Activated CD4-positive, alpha-beta T cell treated with anti-CD3 and anti-CD28 coated beads for 1 hour (primary cell): ENCODE results near the gene MRPS23.

Source experiments
- DNase-seq: peaks from one replicate; pipeline ENCODE4 v3.0.0-alpha.2; 2020

MRPS23 gene

GRCh38 chr17:57834146-57834741 lies 15.6 kb downstream of the MRPS23 start:
- no peak for DNase-seq

- peak; percentile 45 for DNase-seq
These were observed 16.5 kb downstream of the MRPS23 start for GRCh38 chr17:57833179-57833939.

GRCh38 chr17:57832314-57833178 lies 17.3 kb downstream of the MRPS23 start:
- no peak for DNase-seq

- no peak for DNase-seq
These were observed 19.0 kb downstream of the MRPS23 start for GRCh38 chr17:57830880-57831279.

DNA sequence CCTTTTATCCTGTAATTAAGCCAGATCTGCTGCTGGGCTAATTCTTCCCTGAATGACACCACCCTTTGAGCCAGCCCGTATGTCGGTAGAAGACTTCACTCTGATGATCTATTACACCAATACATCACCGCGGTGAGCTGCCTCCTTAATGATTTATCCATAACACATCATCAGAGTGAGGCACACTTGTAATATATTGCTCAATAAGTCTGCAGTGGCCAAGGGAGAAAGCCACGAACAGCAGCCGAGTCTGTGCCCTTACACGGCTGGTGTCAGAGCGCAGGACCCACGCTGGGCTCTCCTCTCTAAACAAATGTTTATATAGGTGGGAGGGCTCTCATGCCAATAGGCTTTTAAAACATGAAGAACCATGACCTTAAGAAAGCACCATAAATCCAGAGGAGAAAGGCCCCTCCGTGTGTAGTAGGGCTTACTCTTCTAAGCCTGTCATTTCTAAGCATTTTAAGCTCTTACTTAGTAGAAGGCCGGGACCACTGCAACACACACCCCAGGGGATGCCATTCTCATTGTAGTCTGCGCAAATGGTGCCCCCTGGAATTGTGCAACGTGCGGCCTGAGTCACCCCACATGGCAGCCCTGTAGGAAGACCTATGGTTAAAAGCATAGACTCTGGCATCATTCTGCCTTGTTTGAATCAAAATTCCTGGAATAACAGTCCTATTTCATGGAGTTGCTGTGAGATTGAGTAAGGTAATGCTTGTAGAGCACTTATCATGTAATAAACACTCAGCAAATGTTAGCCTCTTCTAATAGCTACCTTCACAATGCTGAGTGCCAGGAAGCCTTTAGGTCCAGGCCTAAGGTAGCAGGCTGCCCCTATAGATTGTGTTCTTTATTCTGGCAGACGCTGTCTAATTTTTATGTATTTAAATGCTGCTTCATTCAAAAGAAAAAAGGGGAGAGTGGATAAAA lies 26.1 kb downstream of the MRPS23 start:
- no peak for DNase-seq

- DNase-seq: no peak
These were observed 30.0 kb downstream of the MRPS23 start for GRCh38 chr17:57819867-57820266.

DNA sequence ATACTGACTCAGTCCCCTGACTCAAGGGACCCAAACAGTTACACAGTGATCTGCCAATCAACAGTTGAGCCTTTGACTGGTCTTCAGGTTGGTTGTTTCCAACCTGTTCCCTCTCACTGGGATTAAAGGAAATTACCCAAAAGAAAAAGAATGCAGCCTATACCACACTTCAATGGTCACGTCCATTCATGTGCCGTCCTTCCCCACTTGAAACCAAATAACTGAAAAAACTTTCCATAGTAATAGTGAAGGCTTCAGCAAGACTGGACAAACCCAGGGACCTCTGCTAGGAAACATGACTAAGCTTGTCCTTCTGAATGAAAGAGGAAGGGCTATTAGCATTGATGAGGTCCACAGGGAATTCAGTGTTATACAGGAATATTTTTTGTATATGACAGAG lies 30.6 kb downstream of the MRPS23 start:
- DNase-seq: no peak

- DNase-seq: no peak
These were observed 31.8 kb downstream of the MRPS23 start for GRCh38 chr17:57818066-57818465.

DNA sequence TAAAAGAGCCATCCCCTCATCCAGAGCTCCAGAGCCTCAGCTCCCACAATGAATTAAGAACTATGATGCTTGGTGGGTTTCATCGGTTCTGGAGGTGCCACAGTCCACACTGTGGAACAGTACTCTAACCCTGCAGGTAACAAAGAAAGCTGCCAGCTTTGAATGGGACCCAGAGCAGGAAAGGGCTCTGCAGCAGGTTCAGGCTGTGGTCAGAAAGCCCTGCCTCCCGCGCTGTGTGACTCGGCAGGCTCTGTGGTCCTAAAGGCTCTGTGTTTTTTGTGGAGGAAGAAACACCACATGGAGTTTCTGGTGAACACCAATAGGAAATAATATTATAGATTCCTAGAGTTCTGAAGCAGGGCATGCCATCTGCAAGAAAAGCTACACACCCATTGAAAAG lies 32.5 kb downstream of the MRPS23 start:
- DNase-seq: no peak

DNA sequence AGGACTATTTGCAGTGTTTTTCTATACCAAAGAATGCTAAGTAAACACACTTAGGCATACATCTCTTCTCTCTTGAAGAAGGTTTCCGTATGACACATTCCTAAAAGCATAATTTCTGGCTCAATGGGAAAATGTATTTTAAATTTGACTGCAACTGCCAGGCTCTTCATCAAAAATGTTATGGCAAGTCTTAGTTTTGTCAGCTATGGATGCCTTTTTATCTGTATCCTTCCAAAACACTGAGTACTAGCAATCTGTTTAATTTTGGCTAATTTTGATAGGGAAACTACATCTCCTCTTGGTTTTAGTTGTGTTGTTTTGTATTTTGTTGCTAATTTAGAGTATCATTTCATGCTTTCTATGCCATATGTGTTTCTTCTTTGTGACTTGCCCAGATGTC lies 35.4 kb downstream of the MRPS23 start:
- DNase-seq: no peak

GRCh38 chr17:57811638-57812280 lies 38.1 kb downstream of the MRPS23 start:
- DNase-seq: no peak

GRCh38 chr17:57810721-57811637 lies 38.9 kb downstream of the MRPS23 start:
- no peak for DNase-seq

- no peak for DNase-seq
These were observed 40.0 kb downstream of the MRPS23 start for GRCh38 chr17:57809879-57810278.

- no peak for DNase-seq
These were observed 41.0 kb downstream of the MRPS23 start for GRCh38 chr17:57808882-57809281.

DNA sequence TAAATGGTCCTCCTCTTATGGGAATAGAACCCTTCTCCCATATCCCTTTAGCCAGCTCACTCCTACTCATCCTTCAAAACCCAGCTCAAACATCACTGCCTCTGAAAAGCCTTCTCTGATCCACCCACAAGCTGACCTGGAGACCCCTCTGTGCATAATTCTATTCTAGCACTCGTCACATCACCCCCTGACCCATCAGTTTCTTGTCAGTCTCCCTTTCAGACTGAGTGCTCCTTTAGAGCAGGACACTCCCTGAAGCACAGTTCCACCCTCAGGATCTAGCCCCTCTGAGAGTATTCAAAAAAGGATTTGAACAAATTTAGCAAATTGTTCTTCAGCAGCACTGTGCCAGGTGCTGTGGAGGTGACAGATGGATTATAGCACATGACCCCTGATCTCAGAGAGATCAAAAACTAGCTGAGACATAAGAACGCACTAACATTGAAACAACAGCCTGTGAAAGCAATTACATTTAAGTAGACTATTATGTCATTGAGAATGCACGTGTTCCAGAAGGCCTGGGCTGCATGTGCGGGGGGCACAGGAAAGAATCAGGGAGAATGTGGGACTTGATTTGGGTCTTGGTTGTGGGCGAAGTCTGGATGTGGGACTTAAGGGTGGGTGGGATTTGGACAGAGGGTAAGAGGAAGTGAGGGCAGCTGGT lies 43.5 kb downstream of the MRPS23 start:
- no peak for DNase-seq

- DNase-seq: no peak
These were observed 46.8 kb downstream of the MRPS23 start for GRCh38 chr17:57803021-57803420.

GRCh38 chr17:57801044-57801711 lies 48.7 kb downstream of the MRPS23 start:
- no peak for DNase-seq

DNA sequence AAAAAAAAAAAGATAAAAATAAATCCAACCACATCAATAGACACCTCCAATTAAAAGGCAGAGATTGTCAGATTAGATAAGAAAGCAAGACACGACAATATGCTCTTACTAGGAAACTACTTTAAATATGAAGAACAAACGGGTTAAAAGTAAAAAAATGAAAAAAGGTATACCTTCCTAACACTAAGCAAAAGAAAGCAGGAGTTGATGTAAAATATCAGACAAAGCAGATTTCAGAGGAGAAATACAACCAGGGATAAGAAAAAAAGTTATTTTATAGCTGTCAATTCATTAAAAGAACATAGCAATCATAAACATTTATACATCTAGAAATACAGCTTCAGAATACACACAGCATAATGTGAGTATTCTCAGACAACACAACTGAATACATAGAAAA lies 55.0 kb downstream of the MRPS23 start:
- DNase-seq: no peak

DNA sequence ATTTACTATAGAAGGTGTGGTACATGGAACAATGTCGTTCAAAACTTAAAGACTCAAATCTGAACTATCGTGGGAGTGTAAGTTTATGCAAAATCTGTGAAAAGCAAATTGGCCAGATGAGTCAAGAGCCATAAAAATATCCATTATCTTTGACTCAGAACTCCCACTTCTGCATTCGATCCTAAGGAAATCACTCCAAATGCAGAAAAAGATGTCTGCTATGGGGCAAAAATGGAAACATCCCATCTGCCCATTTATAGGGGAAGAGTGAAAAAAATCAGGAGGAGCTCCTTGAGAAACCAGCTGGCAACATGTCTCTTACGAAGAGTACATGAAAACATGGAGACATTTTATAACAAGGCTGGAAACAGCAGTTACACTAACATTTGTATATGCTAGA lies 61.1 kb downstream of the MRPS23 start:
- no peak for DNase-seq

DNA sequence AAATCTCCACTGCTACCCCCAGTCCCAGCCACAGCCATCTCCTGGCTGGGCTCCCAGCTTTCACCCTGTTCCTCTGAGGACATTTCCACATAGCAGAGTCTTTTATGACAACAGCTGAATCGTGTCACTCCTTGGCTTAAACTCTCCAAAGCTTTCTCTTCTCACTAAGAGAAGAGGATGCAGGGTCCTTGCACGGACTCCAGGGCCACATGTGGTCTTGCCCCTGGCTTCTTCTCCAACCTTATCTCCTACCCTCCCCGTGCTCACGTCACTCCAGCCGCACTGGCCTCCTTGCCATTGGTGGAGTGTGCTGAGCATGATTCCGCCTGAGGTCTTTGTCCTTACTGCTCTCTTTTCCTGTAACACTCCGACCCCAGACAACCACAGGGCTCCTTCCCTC lies 64.8 kb downstream of the MRPS23 start:
- no peak for DNase-seq
